ENCODE results near the gene EFHD1.
"Not testable (repeated sequence)": the region's sequence is repeated elsewhere in the genome, so short reads cannot be mapped to it uniquely, and the experiment has no call there.

The EFHD1 gene

DNA sequence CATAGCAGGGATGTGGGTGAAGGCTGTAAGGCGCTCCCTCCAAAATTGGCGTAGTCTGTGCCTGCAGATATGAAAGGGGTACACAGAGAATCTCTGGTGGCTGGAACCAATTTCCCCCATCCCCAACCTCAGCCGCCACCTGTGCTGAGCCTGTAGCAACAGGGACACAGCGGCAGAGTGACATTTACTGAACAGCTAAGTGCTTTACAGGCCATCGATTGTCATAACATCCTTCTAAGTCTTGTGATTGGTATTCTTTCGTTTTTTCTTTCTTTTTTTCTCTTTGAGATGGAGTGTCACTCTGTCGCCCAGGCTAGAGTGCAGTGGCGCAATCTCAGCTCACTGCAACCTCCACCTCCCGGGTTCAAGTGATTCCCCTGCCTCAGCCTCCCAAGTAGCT, 12.2 kb upstream of the EFHD1 start:
- DNase-seq, result no peak

DNA sequence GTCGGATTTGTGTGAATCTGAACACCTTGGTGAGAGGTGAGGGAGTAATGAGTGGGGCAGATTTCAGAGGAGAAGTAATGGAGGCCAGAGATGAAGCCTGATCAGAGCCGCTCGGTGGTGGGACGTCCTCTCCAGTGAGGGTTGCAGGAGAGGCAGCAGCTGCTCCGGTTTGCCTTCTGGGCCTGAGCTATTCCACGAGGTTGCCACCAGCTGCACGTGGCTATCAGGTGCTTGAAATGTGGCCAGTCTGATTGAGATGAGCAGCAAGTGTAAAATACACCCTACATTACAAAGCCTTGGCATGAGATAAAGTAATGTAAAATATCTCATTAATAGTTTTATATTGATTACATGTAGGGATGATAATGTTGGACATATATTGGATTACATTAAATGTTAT, 10.8 kb upstream of the EFHD1 start:
- no peak for DNase-seq

DNA sequence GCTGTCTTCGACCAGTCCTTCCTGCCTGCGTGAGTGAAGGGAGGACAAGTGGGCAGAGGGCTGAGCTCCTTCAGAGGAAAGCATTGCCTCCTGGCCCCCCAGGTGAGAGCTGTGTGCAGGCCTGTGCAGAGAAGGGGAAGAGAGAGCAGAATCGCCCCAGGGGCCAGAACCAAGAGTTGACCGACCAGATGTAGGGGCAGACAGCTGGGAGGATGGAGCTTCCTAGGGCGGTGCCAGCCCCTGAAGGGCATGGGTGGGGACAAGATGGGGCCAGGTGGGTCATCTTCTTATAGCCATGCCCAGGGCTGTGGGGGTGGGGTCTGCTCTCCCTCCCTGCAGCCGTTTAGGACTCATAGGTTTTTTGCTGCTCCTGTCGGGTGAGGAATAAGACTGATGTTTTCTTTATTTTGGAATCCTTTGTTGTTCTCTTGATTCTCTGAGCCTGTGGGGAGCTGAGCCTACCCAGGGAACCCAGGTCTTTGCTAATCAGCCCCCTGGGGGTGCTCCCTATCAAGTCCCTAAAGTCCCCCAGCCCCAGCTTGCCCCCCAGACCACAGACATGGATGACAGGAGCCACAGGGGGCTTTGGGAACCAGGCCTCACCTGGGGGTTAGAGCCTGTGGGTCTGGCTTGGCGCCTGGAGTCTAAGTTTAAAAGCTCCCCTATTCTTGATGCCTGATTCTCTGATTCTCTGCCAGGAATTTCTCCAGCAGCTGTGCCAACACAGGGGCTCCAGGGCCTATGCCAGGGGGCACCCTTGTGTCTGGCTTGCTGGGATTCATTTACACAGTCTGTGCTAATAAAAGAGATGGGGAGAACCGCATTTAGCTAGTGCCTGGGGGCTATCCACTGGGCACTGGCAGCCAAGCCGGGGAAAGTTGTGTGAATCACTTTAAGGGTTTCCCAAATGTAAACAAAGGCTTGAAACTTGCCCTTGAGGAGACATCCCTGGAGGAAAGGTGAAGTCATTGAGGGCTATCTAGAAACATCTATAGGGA, 9.3 kb upstream of the EFHD1 start:
- DNase-seq, result no peak

DNA sequence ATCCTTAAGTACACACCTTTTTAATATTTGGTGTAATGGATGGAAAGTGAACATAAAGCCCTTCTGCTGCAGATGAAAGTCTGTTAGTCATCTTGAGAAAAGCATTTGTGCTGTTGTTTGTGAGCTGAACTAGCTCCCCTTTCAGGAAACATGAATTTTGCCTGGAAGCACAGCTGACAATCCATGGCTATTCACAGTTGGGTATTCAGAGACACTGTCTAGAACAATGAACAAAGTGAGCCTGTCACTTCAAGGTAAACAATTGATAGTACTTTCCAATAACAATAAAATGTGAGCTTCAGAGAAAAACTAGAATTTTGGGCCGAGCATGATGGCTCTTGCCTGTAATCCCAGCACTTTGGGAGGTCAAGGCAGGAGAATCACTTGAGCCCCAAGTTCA, 6.8 kb upstream of the EFHD1 start:
- DNase-seq, result no peak

DNA sequence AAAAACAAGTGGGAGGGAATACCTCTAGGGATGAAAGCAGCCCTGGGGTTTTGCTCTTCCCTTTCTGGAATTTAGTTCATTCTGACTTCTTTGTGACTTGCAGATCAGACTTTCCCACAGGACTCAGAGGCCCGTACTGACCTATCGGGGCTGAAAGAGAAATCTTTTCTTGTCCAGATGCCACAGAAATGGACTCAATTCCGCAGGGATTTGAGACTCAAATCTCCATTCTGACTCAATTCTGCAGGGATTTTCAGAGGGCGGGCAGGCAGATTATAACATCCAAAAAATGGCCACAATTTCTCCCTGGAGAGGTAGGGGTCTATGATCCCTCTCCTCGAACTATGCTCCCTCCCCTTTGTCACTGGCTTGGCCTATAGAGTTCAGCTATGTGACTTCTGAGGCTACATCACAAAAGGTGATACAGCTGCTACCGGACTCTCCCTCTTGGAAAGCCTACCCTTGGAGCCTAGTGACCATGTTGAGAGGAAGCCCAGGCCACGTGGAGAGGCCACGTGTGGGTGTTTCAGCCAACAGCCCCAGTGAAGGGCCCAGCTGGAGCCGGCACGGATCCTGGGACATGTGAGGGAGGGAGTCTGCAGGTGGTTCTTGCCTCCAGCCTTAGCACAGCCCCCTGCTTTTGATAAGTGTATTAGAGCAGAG, 4.8 kb upstream of the EFHD1 start:
- DNase-seq, result no peak

DNA sequence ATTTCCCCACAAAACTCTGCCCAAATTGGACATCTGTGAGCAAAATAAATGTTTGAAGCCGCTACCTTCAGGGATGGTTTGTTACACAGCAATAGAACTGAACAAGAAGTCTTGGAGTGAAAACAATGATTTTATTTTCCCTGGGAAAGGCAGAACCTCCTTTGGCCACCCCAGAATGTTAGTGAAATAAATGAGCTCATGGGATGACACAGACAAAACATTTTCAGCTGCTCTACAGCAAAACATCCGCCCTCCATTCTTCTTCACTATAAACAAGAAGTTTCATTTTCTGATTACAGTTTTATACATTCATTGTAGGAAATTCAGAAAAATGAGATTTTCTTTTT, 4.3 kb upstream of the EFHD1 start:
- no peak for DNase-seq

DNA sequence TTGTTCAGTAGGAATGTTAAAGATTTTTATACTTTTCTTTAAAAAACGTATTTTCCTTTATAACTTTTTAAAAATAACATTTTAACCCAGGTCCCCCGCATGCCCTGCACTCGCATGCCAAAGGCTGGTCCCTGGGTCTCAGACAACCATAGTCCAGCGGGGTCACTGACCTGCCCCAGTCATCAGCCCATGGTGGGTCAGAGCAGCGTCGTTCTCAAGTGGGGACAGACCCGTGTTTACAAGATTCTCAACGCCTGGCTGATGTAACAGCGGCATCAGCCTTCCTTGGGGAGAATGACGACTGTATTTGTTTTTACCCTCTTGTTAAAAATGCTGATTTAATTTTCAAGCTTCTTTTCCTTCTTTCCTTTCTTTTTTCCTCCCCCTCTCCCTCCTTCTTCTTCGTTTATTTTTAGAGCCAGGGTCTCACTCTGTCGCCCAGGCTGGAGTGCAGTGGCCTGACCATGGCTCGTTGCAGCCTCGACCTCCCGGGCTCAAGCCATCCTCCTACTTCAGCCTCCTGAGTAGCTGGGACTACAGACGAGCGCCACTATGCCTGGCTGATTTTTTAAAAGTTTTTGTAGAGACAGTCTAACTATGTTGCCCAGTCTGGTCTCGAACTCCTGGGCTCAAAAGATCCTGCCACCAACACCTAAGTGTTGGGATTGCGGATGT, 1.0 kb upstream of the EFHD1 start:
- DNase-seq, result no peak

DNA sequence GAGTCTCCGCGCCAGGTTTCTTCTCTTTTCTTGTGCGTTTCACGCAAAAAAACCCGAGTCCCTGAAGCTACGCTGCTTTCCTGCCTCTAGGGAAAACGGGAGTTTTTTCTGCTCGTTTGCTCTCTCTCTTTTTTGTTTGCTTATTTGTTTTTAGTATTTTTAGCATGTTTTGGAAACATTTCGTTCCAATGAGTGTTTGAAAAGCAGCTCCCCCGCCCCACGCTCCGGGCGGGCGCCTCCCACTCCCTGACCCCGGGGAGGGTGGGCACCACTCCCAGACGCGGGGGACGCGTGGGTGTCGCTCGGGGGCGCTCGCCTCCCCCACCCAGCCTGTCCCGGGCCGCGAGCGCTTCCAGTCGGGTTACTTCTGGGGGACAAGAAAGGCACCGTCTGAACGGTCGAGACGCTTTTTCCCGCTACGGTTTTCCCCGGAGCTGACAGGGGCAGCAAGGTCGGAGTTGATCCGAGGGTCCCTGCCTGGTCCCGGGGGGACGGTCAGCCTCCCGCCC, 446 bp upstream of the EFHD1 start:
- DNase-seq, result no peak

DNA sequence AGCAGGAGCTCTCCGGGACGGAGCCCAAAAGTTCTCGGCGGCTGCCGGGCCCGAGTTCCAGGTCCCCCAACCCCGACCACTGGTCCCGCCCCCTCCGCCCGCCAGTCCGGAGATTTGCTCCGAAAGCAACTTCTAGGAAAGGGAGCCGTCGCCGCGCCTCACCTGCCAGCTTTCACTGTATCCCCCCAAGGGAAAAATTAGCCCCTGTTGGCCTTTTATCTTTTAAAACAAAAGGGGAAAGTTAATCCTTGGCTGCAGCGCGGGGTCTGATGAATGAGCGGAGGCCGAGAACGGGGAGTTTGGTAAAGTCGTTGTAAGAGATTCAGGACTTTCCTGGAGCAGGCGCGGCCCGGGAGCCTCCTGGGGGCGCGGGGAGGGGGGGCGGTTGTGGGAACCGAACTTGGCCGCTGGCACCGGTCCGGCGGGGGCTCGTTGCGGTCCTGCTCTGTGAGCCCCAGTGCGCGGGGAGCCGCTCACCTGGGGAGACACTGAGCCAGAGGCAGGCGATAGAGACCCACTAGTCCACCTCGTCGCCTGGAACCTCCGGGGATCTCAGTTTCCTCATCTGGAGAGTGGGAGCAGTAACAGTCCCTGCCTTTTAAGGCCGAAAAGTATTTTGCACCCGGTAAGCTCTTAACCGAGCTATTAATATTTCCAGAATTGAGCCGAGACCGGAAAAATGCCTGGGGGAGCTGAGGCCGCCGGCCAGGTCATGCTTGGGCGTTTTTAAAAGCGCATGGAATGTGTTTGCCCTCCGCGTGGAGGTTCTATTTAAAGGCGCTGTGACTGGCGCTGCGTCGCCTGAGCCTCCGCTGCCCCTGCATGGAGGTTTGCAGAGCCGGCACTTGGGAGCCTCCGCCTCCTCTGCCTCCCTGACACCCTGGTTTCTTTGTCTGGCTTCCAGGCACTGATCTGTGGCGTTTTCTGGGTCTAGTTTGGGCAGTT, 1.1 kb downstream of the EFHD1 start:
- peak in 1 of 2 donors; percentile 6 for DNase-seq

DNA sequence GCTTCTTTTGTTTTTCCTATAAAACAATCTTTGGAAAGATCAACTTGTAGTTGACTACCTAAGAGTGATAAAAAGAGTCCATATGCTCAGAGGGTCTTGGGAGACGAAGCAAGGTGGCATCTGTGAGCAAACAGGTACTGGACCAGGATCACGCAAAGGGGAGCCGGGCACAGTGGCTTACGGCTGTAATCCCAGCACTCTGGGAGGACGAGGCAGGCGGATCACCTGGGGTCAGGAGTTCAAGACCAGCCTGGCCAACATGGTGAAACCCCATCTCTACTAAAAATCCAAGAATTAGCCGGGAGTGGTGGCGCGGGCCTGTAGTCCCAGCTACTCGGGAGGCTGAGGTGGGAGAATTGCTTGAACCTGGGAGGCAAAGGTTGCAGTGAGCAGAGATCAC, 2.0 kb downstream of the EFHD1 start:
- DNase-seq, result not testable (repeated sequence)

DNA sequence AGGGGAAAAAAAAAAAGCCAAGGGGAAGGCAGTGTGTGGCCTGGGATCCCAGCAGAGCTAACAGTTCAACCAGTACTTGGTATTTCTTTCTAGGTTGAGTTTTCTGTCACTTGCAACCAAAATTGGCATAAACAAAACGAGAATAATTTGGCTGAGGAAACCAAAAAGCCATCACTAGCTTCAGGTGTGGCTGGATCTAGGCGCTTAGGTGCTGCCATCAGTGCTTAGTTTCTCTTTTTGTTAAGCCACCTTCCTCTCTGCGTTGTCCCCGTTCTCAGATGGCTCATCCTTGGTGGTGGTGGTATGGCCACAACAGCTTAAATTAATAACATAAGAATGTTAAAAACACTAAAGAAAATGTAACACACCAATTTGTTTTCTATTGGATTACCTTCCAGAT, 2.4 kb downstream of the EFHD1 start:
- no peak for DNase-seq

DNA sequence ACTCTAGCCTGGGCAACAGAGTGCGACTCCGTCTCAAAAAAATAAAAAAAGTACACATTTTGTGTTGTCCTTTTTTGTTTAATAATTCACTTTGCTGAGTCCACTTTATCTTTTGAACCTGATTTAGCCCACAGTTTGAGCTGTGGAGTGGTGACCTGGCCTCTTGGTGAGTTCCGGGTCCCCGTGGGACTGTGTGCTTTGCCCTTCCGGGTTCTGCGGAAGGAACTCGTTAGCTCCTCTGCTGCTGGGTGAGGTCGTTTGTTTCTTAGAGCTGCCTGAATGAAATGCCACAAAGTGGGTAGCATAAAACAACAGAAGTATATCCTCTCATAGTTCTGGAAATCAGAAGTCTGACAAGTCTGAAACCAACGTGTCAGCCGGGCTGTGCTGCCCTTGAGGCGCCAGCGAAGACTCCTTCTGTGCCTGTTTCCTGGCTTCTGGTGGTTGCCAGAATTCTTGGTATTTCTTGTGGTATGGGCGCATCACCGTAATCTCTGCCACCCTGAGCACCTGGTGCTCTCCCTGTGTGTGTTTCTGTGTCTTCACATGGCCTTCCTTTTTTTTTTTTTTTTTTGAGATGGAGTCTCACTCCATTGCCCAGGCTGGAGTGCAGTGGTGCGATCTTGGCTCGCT, 3.5 kb downstream of the EFHD1 start:
- no peak for DNase-seq

DNA sequence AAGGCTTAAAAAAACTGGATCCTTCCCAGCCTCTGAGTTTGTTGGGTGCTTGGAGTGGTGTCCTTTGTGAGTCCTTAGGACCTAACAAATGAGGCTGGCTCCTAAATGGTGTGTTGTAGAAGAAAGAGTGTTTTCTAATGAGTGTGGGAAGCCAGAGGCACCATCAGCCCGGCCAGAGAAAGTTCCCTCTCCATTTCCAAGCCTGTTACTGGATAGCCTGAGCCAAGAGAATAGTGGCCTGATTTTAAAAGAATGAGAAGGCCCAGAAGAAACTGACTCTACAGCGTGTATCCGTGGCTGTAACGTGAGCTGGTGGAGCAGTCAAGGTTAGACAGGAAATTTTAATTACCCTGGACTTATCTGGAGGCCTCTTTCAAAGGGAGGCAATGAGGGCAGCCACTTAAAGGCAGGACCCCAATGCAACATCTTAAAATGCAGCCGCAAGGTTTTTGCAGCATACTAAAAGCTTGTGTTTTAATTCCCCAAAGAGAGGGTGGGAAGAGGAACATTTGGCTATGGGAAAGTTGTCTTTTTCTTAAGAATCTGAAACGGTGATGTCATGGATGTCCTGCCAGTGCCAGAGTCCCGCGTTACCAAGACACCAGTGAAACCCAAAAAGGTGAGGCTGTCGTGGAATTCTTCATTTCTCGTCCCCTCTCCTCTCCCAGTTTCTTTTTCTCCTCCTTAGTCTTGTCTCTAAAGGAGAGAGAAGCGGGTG, 4.6 kb downstream of the EFHD1 start:
- no peak for DNase-seq

DNA sequence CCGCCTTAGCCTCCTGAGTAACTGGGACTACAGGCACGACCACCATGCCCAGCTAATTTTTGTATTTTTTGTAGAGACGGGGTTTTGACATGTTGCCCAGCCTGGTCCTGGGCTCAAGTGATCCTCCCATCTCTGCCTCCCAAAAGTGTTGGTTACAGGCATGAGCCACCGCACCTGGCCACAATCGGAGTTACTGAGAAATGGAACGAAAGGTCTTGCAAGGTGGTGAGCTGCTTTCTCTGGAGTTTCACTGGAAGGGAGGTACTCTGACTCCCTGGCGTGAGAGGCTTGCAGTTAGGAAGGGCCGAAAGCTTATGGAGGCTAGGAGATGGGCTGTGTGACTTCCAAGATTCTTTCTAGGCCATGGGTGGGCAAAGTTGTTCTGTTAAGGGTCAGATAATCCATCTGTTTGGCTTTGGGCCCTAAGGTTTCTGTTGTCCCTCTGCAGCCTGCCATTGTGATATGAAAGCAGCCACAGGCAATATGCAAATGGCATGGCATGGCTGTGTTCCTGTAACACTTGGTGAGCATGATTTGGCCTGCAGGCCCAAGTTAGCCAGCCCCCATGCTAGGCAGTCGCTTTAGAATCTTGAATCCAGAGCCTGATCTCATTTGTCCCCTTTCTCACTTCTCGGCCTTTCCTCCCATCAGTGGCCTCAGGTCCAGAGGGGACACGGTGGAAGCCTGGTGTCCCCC, 7.9 kb downstream of the EFHD1 start:
- DNase-seq, result no peak

DNA sequence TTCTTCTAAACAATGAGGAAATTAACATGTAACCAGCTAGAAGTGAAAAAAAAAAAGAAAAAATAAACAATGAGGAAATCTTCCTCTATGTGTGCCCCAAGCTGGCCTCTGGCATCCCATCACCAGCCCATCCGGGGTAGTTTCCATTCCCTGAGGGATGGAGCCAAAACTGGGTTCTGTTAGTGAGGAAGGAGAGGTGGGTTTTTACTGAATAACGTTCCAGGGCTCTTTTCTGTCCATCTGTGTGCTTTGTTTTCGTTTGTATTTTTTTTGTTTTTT, 9.7 kb downstream of the EFHD1 start:
- no peak for DNase-seq

DNA sequence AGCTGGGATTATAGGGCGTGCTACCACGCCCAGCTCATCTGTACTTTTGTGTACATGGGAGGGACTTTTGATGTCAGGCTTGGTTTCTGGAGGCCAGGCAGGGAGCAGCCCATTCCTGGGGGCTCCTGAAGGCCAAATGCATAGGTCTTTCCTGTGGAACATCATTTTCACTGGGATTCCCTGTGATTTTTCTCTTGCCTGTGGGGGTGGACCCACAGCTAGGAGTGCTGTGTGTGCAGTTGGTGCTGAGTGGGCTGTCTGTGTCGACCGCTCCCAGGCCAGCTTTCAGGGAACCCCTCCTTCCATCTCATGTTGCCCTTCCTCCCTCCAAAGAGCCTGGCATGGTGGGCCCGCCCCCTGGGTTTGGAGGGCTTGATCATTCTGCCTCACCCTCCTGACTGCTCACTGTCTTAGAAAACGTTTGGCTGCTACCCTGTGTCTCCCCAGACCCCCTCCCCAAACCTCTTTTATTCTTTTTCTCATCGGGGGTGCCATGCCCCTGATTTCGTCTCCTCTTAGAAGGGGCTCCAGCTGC, 10.5 kb downstream of the EFHD1 start:
- DNase-seq, result no peak

DNA sequence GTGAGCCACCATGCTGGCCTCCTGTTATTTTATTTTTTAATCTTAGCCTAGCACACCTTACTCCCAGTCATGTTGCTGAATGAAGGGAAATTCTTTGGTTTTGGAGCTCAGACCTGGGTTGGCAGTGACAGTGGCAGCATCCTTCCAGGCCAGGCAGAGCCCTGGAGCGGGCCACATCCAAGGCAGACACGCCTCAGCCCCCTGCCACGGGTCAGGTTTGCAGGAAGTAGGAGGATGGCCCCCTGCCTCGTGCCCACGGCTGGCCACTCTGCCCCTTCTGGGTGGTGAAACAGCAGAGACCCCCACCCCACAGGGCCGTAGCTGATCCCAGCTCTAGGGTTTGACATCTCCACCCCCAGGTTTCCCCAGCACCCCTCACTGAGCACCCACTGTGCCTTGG, 11.7 kb downstream of the EFHD1 start:
- no peak for DNase-seq

DNA sequence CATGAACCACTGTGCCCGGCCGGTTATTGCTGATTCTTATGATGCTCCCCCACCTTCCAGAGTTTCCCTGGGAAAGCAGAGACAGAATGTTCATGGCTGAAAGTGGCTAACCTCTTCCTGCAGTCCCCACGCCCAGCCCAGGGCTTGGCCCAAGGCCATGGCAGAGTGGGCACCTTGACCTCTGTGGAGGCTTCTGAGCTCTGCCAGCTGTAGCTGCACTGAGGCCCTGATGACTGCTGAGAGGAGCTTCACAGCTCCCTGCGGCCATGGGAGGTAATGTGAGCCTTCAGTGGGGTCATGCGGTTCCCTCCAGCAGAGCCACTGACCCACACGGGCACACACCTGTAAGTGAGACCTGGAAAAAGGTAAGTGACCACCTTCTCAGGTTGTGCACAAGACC, 13.3 kb downstream of the EFHD1 start:
- no peak for DNase-seq

DNA sequence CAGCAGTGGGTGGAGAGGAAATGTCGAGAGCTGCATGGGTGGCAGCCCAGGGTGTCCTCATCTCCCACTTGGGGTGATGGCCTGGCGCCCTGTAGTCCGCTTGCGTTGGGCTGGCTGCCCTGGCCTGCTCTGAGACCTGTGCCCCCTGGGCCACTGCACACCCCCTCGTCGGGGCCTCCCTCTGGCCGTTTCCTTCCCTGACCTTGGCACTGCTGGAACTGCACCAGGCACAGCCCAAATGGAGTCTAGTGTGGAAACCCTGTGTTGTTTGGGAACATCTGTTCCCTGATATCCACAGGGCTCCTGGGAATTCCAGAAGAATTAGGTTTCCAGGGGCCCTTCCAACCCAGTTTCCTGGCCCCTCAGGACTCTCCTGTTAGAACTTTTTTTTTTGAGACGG, 13.9 kb downstream of the EFHD1 start:
- DNase-seq, result no peak

DNA sequence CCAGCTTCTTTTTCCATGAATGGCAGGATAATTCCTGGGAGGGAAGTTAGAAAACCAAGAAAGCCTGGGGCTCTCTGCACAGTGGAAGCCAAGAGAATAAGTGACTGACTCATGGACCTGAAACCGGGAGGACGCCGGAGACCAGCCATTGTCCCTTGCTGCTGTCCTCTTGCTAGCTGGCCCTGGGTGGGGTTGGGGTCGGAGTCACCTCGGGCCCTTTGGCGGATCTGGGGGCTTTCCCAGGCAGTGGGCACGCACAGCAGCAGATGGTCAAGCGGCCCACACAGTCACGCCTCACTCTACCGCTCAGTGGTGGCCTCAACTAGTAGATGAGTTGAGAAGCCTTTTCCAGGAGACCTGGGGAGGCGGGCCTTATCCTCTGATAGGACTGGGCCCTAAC, 15.6 kb downstream of the EFHD1 start:
- DNase-seq, result no peak

DNA sequence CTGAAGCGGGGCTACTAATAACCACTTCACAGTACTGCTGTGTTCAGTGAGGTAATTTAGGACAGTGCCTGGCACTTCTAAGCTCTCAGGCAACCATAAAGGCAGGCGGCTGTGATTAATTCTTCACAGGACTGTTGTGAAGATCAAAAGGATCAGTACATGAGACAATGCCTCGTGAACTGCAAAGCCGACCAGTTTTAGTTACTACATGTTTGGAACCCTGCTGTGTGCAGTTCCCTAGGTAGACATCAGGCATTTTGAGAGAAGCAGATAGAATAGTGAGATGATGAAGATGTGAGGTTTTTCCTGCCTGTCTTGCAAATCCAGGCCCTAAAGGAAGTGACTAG, 19.1 kb downstream of the EFHD1 start:
- DNase-seq, result no peak
